NT2/D1 (cell line): ENCODE data around the gene CACNA2D3.

Experiments used
- YY1 ChIP-seq: IDR thresholded peaks from 2 replicates; pipeline ENCODE4 v1.6.1; 2011; ENCODE audit not compliant: insufficient read length, insufficient read depth
- ZNF274 ChIP-seq: IDR thresholded peaks from 2 replicates; pipeline ENCODE4 v1.6.1; 2011; ENCODE audit warnings: mild to moderate bottlenecking, low read depth, low read length

DNA sequence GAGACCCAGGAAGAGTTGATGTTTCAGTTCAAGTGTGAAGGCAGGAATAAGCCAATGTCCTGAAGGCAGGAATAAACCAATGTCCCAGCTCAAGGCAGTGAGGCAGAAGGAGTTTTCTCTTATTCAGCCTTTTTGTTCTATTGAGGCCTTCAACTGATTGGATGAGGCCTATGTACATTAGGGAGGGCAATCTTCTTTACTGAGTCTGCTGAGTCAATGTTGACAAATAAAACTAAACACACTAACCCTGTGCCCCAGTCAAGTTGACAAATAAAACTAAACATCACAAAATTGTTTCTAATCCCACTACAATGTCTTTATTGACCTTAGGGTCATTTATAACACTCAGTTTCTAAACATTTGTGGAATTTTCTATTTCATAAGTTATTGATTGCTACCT lies 100.0 kb downstream of the CACNA2D3 start:
- TF ChIP-seq ZNF274 (no peak), YY1 (no peak)
